B cell (primary cell): Measurements from ENCODE around the gene ITGB3BP. TPM values are rescaled to one million over a fixed set of nuclear protein-coding genes. Genes with fewer than 3 reads are reported as not detected.
"Not testable (repeated sequence)": the region's sequence is repeated elsewhere in the genome, so short reads cannot be mapped to it uniquely, and the experiment has no call there.

Experiments
- ATAC-seq: fragments of 200-7000 bp; cut with Tn5 transposase; one replicate; pipeline ENCODE4 v1.10.0; 2021; ENCODE audit warnings: low read depth, mild to moderate bottlenecking, moderate number of reproducible peaks, moderate library complexity
- CTCF ChIA-PET: fragments of 350-600 bp; sonication (Branson Sonifier 250); formaldehyde crosslinking; loops from one replicate; lab custom pipeline; 2021; ENCODE audit warnings: antibody characterized with exemption, inconsistent platforms; lab: Charles Lee
- POLR2A ChIA-PET: fragments of 350-600 bp; sonication (Branson Sonifier 250); formaldehyde crosslinking; loops from one replicate; lab custom pipeline; 2021; ENCODE audit warnings: antibody characterized with exemption; lab: Charles Lee
- DNase-seq: peaks from one replicate; pipeline ENCODE4 v3.0.0; 2013
- H2AFZ ChIP-seq: 2 replicates; pipeline ENCODE4 v1.6.1; 2012; ENCODE audit warnings: mild to moderate bottlenecking, low read depth, low read length; ENCODE audit not compliant: insufficient read depth, poor library complexity, severe bottlenecking
- H3K27ac ChIP-seq, 2 donors: 1 replicate in 1 of 2; 2 replicates in 1 of 2; pipeline ENCODE4 v1.5.1; 2012 to 2013; ENCODE audit warnings: low read length in 2 of 2, mild to moderate bottlenecking in 2 of 2, moderate library complexity in 1 of 2
- H3K27me3 ChIP-seq, 4 experiments: fragments of 200-600 bp in 1 of 4; sonication (generic) in 1 of 4; replicated peaks in 1 of 4; 1 replicate in 2 of 4; 2 replicates in 2 of 4; pipeline versions ENCODE4 v1.6.1 to v1.7.0; 2013 to 2016; ENCODE audit warnings: low read length in 3 of 4, mild to moderate bottlenecking in 2 of 4, mixed read lengths in 1 of 4, moderate library complexity in 1 of 4; ENCODE audit not compliant: insufficient read depth in 4 of 4, control insufficient read depth in 3 of 4; ENCODE audit errors: control extremely low read depth in 1 of 4
- H3K36me3 ChIP-seq, 2 experiments: replicated peaks in 1 of 2; 1 replicate in 1 of 2; 2 replicates in 1 of 2; pipeline versions ENCODE4 v1.6.1 to v1.7.1; 2013; ENCODE audit warnings: low read length in 1 of 2; ENCODE audit not compliant: insufficient read depth in 2 of 2, control insufficient read depth in 1 of 2; ENCODE audit errors: control extremely low read depth in 1 of 2, extremely low read depth in 1 of 2
- H3K4me1 ChIP-seq, 2 donors: fragments of 200-600 bp in 1 of 2; sonication (generic) in 1 of 2; 1 replicate in 1 of 2; 2 replicates in 1 of 2; pipeline versions ENCODE4 v1.5.1 to v1.6.1; 2013 to 2017; ENCODE audit warnings: low read length in 2 of 2; ENCODE audit not compliant: control insufficient read depth in 2 of 2, insufficient read depth in 2 of 2
- H3K4me2 ChIP-seq: replicated peaks from 2 replicates; pipeline ENCODE3; 2012; ENCODE audit warnings: mild to moderate bottlenecking, low read depth, low read length; ENCODE audit not compliant: poor library complexity, severe bottlenecking
- H3K4me3 ChIP-seq, 5 experiments: fragments of 200-600 bp in 1 of 5; sonication (generic) in 1 of 5; 1 replicate in 3 of 5; 2 replicates in 2 of 5; pipeline versions ENCODE4 v1.5.1 to v1.7.0; 2011 to 2016; ENCODE audit warnings: low read length in 4 of 5, mild to moderate bottlenecking in 4 of 5, low read depth in 2 of 5, control low read depth in 1 of 5, moderate library complexity in 1 of 5; ENCODE audit not compliant: insufficient read depth in 1 of 5; ENCODE audit errors: control extremely low read depth in 1 of 5, extremely low read depth in 1 of 5
- H3K79me2 ChIP-seq: fragments of 200-600 bp; sonication (generic); one replicate; pipeline ENCODE4 v1.6.0; 2016; ENCODE audit warnings: low read length; ENCODE audit not compliant: control insufficient read depth, insufficient read depth
- H3K9ac ChIP-seq: fragments of 200-600 bp; sonication (generic); 2 replicates; pipeline ENCODE4 v1.6.1; 2017; ENCODE audit warnings: mild to moderate bottlenecking, low read length, moderate library complexity
- H3K9me3 ChIP-seq, 3 donors: one replicate each; pipeline versions ENCODE4 v1.6.1 to v1.7.1; 2013; ENCODE audit warnings: low read length in 2 of 3; ENCODE audit not compliant: control insufficient read depth in 2 of 3, insufficient read depth in 1 of 3; ENCODE audit errors: control extremely low read depth in 1 of 3
- H4K20me1 ChIP-seq: 2 replicates; pipeline ENCODE4 v1.6.0; 2012; ENCODE audit warnings: mild to moderate bottlenecking, low read length; ENCODE audit not compliant: insufficient read depth, control insufficient read depth, poor library complexity, severe bottlenecking
- H3K27ac Mint-ChIP-seq: one replicate; pipeline ENCODE4 v1.8.0; 2021; ENCODE audit warnings: mixed read lengths
- H3K27me3 Mint-ChIP-seq: one replicate; pipeline ENCODE4 v1.8.0; 2021; ENCODE audit warnings: mixed read lengths
- H3K4me1 Mint-ChIP-seq: one replicate; pipeline ENCODE4 v1.8.0; 2021; ENCODE audit warnings: mixed read lengths
- H3K4me3 Mint-ChIP-seq: one replicate; pipeline ENCODE4 v1.8.0; 2021; ENCODE audit warnings: mixed read lengths
- H3K9me3 Mint-ChIP-seq: one replicate; pipeline ENCODE4 v1.8.0; 2022; ENCODE audit warnings: mixed read lengths; ENCODE audit not compliant: insufficient read depth
- EZH2 ChIP-seq: IDR thresholded peaks from 2 replicates; pipeline ENCODE4 v1.6.1; 2012; ENCODE audit warnings: borderline replicate concordance, low read depth, mild to moderate bottlenecking, moderate library complexity, low read length; ENCODE audit not compliant: insufficient read depth, poor library complexity, severe bottlenecking
- WGBS: methylation state at CpG from one replicate; pipeline ENCODE4 v1.1.5; 2013; ENCODE audit warnings: missing lambda C conversion rate; ENCODE audit not compliant: insufficient coverage; 5-methylcytosine and 5-hydroxymethylcytosine counted together
- intact Hi-C: fragments of 100-400 bp; cut with micrococcal nuclease; formaldehyde crosslinking; loops from one replicate; pipeline ENCODE4 v1.10.0; 2022
- polyA plus RNA-seq: library from polyadenylated mRNA; depleted of rRNA; stranded (reverse); fragments of >200 nt; gene quantifications from 2 replicates; pipeline ENCODE4 v1.2.3, GENCODE V29; 2012
- total RNA-seq, 2 donors: library from RNA; stranded (reverse); fragments of 120-200 nt in 1 of 2; gene quantifications; 1 replicate in 1 of 2; 2 replicates in 1 of 2; pipeline versions ENCODE4 v1.2.3 to v1.2.4, GENCODE V29; 2013 to 2022
- TF ChIP-seq, protein P1 (sequence below): fragments of 200-600 bp; IDR thresholded peaks from one replicate; pipeline ENCODE4 v1.8.0; 2022; ENCODE audit warnings: antibody characterized with exemption, mild to moderate bottlenecking

Gene ITGB3BP
- total and polyA plus RNA-seq, 2 donors (not counting 1 experiment from before 2014, with no cell fraction given) = 12.7 to 37.4 TPM

- Histone ChIP-seq H3K9me3 (no peaks in the 10 kb centered on the region), H3K4me2 (no peak overlapping the region), H3K9ac (no peak overlapping the region), H3K4me1 (no peaks in the 10 kb centered on the region), H3K4me3 (no peak overlapping the region), H3K79me2 (no peaks in the 10 kb centered on the region), H3K27me3 (no peaks in the 10 kb centered on the region), H2AFZ (no peak overlapping the region), H3K36me3 (no peaks in the 10 kb centered on the region), H3K27ac (no peak overlapping the region), H4K20me1 (no peaks in the 10 kb centered on the region)
- ATAC-seq = no peak
- Mint-ChIP-seq H3K4me1 (no peaks in the 10 kb centered on the region), H3K4me3 (no peak overlapping the region), H3K27ac (no peak overlapping the region), H3K9me3 (no peaks in the 10 kb centered on the region), H3K27me3 (no peaks in the 10 kb centered on the region)
- intact Hi-C loops = no loop called here
- no peak for DNase-seq
- TF ChIP-seq EZH2 = no peak
- TF ChIP-seq, protein P1, sequence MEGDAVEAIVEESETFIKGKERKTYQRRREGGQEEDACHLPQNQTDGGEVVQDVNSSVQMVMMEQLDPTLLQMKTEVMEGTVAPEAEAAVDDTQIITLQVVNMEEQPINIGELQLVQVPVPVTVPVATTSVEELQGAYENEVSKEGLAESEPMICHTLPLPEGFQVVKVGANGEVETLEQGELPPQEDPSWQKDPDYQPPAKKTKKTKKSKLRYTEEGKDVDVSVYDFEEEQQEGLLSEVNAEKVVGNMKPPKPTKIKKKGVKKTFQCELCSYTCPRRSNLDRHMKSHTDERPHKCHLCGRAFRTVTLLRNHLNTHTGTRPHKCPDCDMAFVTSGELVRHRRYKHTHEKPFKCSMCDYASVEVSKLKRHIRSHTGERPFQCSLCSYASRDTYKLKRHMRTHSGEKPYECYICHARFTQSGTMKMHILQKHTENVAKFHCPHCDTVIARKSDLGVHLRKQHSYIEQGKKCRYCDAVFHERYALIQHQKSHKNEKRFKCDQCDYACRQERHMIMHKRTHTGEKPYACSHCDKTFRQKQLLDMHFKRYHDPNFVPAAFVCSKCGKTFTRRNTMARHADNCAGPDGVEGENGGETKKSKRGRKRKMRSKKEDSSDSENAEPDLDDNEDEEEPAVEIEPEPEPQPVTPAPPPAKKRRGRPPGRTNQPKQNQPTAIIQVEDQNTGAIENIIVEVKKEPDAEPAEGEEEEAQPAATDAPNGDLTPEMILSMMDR = no peak
- POLR2A ChIA-PET = no interaction called here
- no CpG with 5 or more reads among the region's 1 CpG for WGBS
- CTCF ChIA-PET = no interaction called here
These were observed 43.0 kb downstream of the ITGB3BP start for GRCh38 chr1:63480057-63480456.

GRCh38 chr1:63475761-63476160, 47.3 kb downstream of the ITGB3BP start:
- POLR2A ChIA-PET = no interaction called here
- peaks cover 1% of the 10 kb centered on the region for H3K9me3 Mint-ChIP-seq
- H3K4me3 Mint-ChIP-seq = no peak overlapping the region
- CTCF ChIA-PET = interaction anchor here (0.7 kb wide), 1 partner anchor 769 kb away, joined by 3 read pairs; no protein-coding TSS in a partner anchor
- H3K9ac ChIP-seq = no peak overlapping the region
- intact Hi-C loops = no loop called here
- no peaks in the 10 kb centered on the region for H3K4me1 ChIP-seq
- no peak overlapping the region for H3K27ac Mint-ChIP-seq
- no peaks in the 10 kb centered on the region for H3K27me3 Mint-ChIP-seq
- no peak overlapping the region for H2AFZ ChIP-seq
- no peaks in the 10 kb centered on the region for H3K36me3 ChIP-seq
- 96% methylated on average over 3 of the region's 7 CpGs for WGBS
- no peak overlapping the region for H3K4me3 ChIP-seq
- no peaks in the 10 kb centered on the region for H3K27me3 ChIP-seq
- DNase-seq (no peak), ATAC-seq (no peak)
- no peaks in the 10 kb centered on the region for H4K20me1 ChIP-seq
- H3K79me2 ChIP-seq = no peaks in the 10 kb centered on the region
- no peak overlapping the region for H3K27ac ChIP-seq
- TF ChIP-seq EZH2 = no peak
- TF ChIP-seq, protein P1 = no peak
- H3K9me3 ChIP-seq = peaks cover 0 to 2% (median 1%) of the 10 kb centered on the region in 3 donors
- H3K4me1 Mint-ChIP-seq = no peaks in the 10 kb centered on the region
- no peak overlapping the region for H3K4me2 ChIP-seq

DNA sequence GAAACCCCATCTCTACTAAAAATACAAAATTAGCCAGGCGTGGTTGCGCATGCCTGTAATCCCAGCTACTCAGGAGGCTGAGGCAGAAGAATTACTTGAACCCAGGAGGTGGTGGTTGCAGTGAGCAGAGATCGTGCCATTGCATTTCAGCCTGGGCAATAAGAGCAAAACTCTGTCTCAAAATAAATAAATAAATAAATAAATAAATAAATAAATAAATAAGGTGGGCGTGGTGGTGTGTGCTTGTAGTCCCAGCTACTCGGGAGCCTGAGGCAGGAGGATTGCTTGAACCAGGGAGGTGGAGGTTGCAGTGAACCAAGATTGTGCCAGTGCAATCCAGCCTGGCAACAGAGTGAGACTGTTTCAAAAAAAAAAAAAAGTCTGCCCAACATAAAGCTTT, 54.3 kb downstream of the ITGB3BP start:
- H3K4me2 ChIP-seq, DNase-seq, H3K4me1 Mint-ChIP-seq, H3K9ac ChIP-seq, H2AFZ ChIP-seq, H3K4me1 ChIP-seq, H3K9me3 ChIP-seq, CTCF ChIA-PET, POLR2A ChIA-PET, H3K4me3 ChIP-seq, H3K79me2 ChIP-seq, H3K27ac Mint-ChIP-seq, H3K27me3 ChIP-seq, H3K4me3 Mint-ChIP-seq, H3K27me3 Mint-ChIP-seq, ATAC-seq, H4K20me1 ChIP-seq, H3K27ac ChIP-seq, intact Hi-C loops, H3K36me3 ChIP-seq, H3K9me3 Mint-ChIP-seq: not testable (repeated sequence)
- 100% methylated on average over 1 of the region's 5 CpGs for WGBS
